ENCODE results near the gene GRIA1.

Gene GRIA1

DNA sequence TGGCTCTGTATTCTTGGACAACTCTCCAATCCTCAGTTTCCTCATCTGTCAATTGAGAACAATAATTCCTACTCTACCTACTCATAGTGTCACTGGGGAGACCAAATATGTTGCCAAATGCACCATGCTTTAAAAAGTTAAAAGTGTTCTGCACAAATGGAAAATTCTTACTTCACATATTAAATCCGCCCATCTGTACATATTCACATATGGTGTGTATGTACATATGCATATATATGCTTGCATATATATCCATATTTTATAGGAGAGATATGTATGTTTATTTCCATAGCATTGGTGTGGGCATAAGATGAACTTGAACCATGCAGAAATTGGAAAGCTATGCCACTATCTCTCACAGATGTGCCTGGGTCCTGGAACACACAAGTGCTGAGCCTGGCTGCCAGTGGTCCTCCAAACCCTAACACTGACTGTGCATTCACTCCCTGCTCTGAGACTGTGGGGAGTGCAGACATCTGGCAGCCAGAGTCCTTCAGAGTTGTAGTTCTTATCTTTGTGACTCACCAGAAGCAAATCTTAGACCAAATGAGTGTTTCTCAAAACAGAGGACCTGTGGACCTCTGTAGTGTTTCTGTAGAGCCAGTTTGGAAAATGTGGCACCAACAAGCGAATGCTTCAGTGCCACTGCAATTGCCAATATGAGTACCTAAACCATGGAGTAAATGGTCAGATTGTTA is 168.7 kb downstream of the GRIA1 start:
- peak; percentile 44 for DNase-seq (ENCODE audit: low read depth)

DNA sequence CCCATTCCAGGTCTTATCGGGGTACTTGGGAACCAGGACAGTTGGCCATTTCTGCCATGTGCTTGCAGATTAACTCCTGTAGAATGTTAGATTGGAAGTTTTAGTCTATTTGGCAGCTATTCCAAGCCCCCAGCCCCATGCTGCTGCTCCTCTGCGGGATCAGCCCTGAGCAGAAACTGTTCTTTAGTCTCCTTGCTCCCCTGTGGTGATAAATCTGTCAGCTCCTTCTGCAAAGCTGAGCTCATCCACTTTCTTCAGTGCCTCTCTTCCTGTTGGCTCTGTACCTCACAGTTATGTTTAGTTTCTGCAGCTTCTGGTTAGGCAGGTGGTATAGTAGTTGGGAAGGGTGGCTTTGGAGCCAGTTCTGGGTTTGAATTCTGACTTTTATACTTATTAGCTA is 170.4 kb downstream of the GRIA1 start:
- no peak for DNase-seq (ENCODE audit: low read depth)

DNA sequence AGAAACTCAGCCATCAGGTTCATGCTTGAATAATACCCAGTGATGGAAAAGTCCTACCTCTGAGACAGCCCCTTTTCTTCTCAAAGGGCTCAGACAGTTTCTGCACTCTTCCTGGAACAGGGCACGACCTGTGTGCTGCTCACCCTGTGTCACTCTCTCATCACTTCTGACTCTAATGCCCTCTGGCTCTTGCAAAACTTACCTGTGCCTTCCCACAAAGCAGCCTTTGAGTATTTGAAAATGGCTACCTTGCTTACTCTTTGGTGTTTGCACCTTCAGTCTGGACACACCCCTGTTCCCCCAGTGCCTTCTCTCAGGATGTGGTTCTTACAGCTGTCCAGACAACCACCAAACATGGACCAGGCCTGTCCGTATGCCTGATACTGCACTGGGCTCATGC is 171.4 kb downstream of the GRIA1 start:
- no peak for DNase-seq (ENCODE audit: low read depth)

DNA sequence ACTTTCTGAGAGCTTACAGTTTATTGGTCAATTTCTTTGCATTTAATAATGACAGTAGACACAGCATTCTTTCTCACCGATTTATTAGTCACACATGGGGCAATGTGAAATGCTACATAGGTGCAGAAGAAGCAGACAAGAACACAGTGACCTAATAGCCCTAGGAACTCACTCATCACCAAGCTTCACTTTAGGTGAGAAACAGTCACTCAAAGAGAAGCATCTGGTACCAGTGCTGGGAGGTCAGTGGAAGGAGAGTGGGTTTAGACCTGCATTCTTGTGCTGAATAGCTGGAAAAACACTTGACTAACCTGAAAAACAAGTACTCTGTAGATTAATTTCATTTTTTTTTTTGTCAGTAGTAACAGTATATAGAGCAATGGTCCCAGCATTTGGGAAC is 179.6 kb downstream of the GRIA1 start:
- DNase-seq (ENCODE audit: low read depth) = no peak

DNA sequence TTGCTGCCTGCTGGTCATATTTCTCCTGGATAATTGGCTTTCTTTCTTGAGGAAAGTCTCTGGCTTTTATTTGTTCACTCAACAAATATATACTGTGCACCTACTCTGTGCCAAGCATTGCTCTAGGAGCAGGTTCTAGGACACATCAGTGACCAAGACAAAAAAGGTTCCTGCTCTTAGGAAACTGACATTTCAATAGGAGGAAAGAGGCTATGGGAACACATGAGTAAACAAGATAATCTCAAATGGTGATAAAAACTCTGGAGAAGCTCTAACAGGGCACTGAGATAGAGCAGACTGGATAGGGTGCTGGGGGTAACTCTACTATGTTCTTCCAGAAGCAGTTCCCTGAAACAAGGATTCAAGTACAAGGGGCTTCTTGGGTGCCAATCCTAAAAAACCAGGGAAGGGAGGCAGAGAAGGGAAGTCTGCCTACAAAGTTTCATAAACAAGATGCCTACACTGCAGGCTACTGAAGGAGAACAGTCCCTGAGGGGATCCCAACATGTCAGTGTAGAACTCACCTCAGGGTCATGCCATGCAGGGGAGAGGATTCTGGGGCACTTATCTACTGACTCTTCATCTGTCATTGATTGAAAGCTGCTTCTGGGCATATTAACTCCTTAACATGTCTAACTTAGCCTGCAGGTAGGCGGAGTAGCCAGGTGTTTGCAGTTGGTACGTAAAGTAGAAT is 181.3 kb downstream of the GRIA1 start:
- no peak for DNase-seq (ENCODE audit: low read depth)

DNA sequence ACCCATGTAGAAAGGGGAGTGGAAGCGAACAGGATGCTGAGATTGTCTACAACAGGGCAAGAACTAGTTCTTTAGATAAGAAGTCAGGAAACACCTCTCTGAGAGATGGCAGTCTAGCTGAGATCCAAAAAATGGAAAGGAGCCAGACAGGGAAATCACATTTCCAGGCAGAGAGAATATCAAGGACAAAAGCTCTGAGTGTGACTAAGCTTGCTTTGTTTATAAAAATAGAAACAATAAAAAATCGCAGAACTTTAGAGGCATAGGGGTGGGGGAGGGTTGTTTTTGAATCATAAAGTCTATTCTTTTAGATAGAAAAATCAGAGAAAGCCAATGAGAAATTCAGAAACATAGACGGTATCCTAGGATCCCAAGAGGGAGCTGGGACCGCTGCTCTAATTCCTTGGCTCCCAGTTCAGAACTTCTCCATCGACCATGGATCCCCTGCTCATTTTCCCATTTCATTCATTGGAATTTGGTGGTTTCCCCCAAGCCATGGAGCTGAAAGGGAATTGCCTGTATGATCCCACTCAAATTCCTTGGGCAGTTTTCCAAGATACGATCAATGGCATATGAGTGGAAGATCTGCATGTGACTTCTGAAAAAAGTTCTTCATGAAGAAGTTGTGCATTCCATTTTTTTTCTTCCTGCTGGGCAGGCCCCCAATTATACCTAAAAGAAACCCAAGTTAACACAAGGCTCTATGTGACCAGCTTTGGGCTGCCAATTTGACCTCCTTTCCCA is 182.0 kb downstream of the GRIA1 start:
- peak; percentile 8 for DNase-seq (ENCODE audit: low read depth)

DNA sequence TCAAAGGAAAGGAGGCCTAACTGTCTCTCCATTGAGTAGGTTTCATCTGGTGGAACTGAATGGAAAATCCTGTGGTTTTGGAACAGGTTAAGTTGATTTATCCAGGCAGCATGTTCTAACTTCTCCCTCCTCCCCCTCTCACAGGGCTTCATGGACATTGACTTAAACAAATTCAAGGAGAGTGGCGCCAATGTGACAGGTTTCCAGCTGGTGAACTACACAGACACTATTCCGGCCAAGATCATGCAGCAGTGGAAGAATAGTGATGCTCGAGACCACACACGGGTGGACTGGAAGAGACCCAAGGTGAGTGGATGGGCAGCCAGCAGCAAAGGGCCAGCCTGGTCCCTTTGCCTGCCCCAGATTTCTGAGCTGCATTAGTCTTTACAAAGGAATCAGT is 183.9 kb downstream of the GRIA1 start:
- DNase-seq (ENCODE audit: low read depth) = no peak

DNA sequence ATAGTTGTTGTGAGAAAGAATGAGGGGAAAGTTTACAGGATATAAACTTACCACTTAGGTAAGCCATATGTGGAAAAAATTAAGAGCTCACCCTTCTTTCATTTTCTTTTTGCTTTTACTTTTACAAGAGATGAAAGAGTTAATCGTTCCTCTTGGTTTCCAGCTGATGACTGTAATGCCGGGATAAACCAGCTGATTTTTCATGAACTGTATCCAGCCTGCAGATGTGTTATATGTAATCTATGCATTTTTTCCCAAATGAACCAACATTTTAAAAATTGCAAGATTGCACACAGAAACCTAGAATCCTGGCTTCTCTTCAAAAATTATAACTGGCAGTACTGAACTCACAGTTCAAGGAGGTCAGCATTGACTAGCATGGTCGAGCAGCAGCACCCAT is 185.9 kb downstream of the GRIA1 start:
- DNase-seq (ENCODE audit: low read depth) = no peak

DNA sequence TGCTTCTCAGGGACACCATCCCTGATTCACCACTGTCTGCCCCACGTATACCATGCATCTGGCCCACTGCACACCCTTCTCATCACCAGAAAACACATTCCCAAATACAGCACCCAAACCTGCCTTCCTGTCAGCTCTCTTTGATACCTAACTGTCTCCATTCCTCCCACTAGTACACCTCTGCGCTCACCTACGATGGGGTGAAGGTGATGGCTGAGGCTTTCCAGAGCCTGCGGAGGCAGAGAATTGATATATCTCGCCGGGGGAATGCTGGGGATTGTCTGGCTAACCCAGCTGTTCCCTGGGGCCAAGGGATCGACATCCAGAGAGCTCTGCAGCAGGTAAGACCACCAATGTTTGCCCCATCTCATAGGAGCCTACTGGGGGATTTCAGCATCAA is 186.4 kb downstream of the GRIA1 start:
- DNase-seq (ENCODE audit: low read depth) = no peak

DNA sequence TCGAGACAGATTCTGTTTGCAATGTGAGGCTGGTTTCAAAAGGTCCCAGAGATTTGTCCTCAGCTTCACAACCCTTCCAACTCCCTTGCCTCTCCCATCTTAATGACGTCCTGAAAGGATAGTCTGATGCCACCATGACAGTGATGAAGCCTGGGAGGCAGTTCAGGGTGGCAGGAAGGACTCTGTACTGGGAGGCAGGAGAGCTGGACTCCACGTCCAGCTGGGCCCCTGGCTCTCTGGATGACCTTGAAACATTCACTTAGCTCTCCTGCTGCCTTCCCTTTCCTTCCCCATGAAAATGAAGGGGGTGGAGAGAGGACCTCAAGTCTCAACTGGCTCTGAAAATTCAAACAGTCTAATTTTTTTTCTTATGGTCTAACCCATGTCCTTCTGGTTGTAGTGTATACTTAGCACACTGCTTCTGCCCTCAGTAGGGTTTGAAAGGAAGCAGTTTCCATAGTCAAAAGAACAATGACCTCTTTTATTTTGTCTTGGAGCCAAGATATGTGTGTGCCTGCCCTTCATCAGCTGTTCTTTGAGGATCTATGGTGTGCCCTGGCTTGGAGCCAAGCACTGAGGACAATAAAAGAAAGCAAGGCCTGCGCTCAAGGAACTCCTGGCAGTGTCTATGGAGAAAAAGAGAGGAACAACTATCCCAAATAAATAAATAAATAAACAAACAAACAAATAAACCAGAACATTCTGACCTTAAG is 188.3 kb downstream of the GRIA1 start:
- DNase-seq (ENCODE audit: low read depth) = no peak

DNA sequence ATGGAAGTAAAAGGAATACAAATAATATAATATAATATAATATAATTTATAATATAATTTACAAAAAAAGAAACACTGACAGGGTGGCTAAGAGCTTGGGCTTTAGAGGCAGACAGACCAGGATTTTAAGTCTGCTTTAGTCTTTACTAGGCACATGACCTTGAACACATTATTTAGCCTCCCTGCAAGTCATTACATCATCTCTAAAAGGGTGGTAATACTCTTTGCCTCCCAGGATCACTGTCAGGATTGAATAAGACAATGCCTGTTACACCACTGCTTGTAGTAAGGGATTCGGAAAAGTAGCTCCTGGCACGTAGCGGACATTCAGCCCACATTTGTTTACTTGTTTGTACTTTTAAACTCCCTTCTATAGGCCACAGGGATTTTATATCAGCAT is 199.8 kb downstream of the GRIA1 start:
- no peak for DNase-seq (ENCODE audit: low read depth)

DNA sequence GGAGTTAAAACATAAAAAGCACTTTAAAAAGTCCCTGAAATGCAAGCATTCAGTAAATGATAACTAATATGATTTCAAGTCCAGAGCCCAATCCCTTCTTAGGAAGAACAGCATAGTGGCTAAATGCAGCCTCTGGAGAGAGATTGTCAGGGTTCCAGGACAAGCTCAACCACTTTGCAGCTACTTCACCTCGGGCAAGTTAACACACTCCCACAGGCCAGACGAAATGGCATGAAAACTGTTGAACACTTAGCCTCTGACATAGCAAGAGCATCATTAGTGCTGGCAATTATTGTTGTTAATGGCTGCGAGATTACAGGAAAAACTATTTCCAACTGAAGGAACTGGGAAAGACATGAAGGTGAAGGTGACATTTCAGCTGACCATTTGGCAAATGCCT is 205.8 kb downstream of the GRIA1 start:
- no peak for DNase-seq (ENCODE audit: low read depth)

DNA sequence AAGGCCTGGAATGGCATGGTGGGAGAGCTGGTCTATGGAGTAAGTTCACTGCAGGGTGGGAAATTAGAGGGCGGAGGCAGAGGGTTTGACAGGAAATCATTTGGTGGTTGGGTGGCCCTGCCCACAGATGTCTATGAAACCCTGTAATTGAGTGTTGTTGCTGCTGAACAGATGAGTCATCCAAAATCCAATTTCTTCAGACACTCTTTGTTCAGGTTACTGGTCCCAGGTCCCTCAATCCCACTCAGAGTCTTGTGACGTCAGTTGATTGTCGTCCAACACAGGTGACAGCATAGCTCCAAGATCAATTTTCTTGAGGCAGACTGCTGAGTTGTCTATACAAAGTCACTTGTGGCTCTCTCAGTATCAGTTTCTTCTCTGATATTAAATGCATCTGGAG is 208.6 kb downstream of the GRIA1 start:
- DNase-seq (ENCODE audit: low read depth) = no peak

DNA sequence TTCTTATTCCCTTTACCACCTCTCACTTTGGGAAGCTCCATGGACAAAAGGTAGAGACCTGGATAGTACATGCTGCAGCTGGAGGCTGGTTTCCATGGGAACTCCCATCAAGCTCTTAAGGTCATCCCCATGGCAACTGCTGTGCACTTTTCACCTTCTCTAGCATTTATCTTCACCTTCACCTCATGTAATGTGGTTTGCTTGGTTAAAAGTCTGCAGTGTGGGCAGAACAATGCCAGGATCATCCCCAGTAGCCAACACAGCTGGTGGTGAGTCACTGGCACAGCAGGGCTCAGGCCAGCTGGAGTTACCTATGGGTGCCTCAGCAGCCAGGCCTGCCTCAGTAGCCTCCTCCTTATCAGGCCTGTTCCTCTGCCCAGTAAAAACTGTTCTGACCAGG is 210.5 kb downstream of the GRIA1 start:
- DNase-seq (ENCODE audit: low read depth) = no peak

DNA sequence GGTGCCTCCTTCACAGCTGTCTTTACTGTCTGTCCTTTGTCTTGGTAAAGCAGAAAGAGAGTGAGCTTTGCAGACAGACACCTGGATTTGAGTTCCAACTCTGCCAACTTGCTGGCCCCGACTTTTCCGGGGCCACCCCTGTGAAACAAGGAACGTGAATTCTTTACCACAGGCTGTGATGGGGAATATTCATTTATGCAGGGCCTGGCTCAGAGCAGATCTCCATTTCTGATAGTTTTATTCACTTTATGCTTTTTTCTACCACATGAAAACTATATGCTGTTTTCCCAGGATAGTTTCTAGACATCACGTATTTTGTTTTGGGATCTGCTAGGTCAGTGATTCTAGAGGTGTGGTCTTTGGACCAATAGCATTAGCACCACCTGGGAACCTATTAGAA is 211.8 kb downstream of the GRIA1 start:
- no peak for DNase-seq (ENCODE audit: low read depth)

DNA sequence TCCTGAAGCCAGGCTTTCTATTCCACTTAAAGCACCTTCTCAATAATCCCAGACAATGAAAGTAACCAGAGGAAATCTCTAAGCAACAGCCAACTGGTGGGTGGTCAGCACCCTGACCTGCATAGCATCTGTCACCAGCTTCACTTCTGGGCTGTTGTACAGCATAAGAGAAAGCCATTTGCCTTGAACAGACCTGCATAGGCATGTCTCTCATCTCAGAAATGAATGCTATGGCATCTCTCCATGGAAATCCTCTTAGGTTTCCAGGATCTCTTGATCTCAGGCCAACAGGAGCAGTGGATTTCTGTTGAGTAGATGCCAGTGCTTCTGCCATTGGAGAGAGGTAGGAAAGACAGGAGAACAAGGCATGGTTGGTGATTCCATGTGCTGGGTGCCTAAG is 213.6 kb downstream of the GRIA1 start:
- no peak for DNase-seq (ENCODE audit: low read depth)

DNA sequence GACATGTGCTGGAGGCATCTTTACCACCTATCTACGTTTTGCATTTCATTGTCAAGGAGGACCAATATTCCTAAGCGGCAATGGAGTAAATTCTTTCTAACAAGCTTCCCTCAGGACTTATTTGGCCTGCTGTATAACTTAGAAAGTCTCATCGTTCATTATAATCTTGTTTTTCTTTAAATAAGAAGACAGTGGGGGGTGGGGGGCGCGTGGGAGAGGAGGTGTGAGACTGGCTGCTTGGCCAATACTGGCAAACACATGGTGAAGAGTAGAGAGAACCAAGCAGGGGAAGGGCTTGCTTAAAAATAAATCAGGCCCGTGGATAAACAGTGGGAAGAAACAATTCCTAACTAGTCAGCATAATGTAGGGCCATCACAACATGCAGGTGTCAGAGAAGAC is 217.2 kb downstream of the GRIA1 start:
- DNase-seq (ENCODE audit: low read depth) = no peak

DNA sequence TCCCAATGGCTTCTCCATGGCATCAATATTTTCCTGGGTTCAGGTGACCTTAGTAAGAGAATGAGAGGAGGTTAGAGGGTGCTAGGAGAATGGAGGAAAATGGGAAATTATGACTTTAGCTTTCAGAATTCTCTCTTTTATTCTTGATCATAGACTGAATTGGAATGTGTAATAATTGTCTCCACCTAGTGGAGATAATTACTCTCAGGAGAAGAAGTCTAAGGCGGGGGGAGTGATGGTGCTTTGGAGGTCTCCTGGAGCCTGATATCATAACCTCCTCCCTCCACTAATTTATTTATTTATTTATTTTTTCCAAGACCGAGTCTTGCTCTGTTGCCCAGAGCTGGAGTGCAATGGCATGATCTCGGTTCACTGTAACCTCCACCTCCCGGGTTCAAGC is 221.3 kb downstream of the GRIA1 start:
- DNase-seq (ENCODE audit: low read depth) = no peak

DNA sequence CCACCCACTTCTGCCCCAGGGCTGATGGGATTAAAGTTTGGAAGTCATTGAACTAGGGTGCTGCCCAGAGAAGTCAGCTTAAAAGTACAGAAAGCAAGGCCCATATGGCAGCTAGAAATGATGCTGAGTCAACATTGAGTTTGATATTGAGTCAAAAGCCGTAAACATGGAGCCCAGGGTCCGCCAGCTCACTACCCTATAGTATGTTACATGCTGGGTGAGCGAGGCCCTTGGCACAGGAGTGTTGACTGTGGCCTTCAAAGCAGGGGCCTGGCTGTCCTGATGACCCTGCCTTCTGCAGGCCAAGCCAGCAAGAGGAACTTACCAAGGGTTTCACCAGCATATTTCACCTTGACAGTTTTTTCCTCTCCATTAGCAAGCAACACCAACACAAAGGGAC is 222.5 kb downstream of the GRIA1 start:
- DNase-seq (ENCODE audit: low read depth) = no peak

DNA sequence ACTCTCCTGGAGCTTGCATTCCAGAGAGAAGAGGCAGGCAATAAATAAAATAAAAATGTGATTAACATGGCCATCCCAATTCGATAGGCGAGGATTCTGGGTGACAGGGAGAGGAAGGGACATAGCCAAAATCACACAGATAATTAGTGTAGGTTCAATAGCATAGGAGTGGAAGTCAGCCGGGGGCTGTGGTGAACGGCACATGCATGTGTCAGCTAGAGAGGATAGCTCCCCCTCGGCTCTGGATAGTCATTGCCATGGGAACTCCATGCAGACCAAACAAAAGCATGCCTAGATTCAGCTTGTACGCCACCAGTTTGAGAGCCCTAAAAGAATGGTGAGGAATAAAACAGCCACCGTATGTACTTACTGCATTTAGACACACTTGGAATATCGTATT is 223.5 kb downstream of the GRIA1 start:
- no peak for DNase-seq (ENCODE audit: low read depth)

DNA sequence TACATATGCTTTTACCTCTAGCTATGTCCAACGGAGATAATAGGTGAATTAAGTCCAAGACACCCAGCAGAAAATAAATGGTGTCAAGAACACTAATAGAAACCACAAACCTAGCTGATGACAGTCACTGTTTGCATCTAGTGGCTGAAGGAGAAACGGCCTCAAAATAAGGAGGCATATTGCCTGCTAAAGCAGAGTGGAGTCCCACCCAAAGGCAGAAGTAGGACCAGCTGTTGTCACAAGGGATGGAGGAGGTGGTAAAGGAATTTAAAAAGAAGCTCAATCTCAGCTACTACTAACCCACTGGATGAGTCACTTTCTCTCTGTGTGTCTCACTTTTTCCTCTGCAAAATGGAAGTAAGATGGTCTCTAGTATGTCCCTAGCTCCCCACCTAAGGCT is 224.3 kb downstream of the GRIA1 start:
- DNase-seq (ENCODE audit: low read depth) = no peak

DNA sequence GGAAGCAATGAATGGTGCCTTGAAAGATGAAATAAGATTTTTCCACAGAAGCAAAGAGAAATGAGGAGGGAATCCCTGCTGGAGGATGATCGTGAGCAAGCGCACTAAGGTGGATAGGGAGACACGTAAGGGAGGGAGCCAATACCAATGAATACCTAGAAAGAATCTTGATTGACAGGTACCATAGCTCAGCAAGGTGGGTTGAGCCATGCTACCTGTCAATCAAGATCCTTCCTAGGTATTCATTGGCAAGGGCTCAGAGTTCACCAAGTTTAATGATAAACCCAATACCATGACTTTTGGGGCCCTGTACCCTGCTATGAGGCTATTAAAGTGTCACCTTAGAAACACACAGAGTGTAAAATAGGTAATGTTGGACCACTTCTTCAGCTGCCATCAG is 226.8 kb downstream of the GRIA1 start:
- DNase-seq (ENCODE audit: low read depth) = no peak

DNA sequence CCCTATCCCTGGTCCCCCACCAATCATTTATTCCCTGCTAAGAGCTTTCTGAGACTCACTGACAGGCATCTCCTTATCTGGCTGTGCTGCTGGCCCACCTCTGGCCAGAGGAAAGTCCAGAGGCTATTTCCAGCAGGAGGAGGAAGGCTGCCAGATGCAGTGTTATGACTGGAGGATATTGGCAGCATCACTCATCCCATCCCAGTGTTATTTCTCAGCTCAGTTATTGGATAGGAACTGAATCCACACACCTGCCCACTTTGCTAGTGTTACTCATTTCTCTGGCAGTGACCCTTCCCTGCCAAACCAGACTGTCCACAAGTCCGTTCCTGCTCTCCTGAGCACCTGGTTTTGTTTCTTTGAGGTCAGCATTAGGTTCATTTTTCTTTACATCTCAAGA is 228.2 kb downstream of the GRIA1 start:
- no peak for DNase-seq (ENCODE audit: low read depth)
